GM12878 (cell line): ENCODE data around the gene ZNF525. TPM values are rescaled to one million over a fixed set of nuclear protein-coding genes. Genes with fewer than 3 reads are reported as not detected.

Source experiments
- CHD2 ChIP-seq: IDR thresholded peaks from 2 replicates; pipeline ENCODE4 v1.6.1; 2011; ENCODE audit warnings: low read depth, low read length, improper control_type of control experiment, borderline replicate concordance
- MYB ChIP-seq: fragments of 150-350 bp; IDR thresholded peaks from 2 replicates; pipeline ENCODE4 v1.6.1; 2014; ENCODE audit warnings: mild to moderate bottlenecking, low read depth, low read length, borderline replicate concordance
- SMC3 ChIP-seq: IDR thresholded peaks from 2 replicates; pipeline ENCODE4 v1.6.1; 2011; ENCODE audit warnings: low read length, improper control_type of control experiment, borderline replicate concordance
- SPI1 ChIP-seq: IDR thresholded peaks from 2 replicates; pipeline ENCODE4 v1.6.1; 2011; ENCODE audit warnings: low read depth, mild to moderate bottlenecking, low read length, moderate library complexity, borderline replicate concordance; ENCODE audit not compliant: insufficient read depth
- WRNIP1 ChIP-seq: IDR thresholded peaks from 2 replicates; pipeline ENCODE4 v1.6.1; 2011; ENCODE audit warnings: low read depth, low read length, improper control_type of control experiment, borderline replicate concordance
- ZNF217 ChIP-seq: fragments of 450-650 bp; IDR thresholded peaks from 2 replicates; pipeline ENCODE4 v1.6.1; 2017; ENCODE audit warnings: antibody characterized with exemption, mild to moderate bottlenecking
- ZNF274 ChIP-seq: IDR thresholded peaks from one replicate; pipeline ENCODE4 v1.8.0; 2011; ENCODE audit not compliant: insufficient read length, insufficient read depth
- polyA plus RNA-seq, 11 experiments: library from polyadenylated mRNA; depleted of rRNA in 4 of 11; unstranded in 6 of 11; stranded (reverse) in 5 of 11; fragments of >200 nt; fragmentation: Nextera tagmentation in 4 of 11; fragmentation: Illumina TruSeq in 1 of 11; extraction: Ambion mirVana in 4 of 11; extraction: Trizol in 1 of 11; gene quantifications; 1 replicate in 1 of 11; 2 replicates in 10 of 11; pipeline versions ENCODE4 v1.2.1 to v1.2.3, GENCODE V29; 2011 to 2016; ENCODE audit warnings: inconsistent platforms in 2 of 11, missing spikeins in 2 of 11, low read depth in 1 of 11
- small RNA-seq: library from RNA; depleted of rRNA; stranded (forward); fragments of <200 nt; gene quantifications from one replicate; pipeline ENCODE3, GENCODE V24; 2014
- total RNA-seq, 4 experiments: library from RNA; depleted of rRNA in 3 of 4; stranded (reverse); fragments of >200 nt in 3 of 4; fragmentation: Illumina TruSeq in 1 of 4; extraction: Trizol in 1 of 4; gene quantifications; 2 replicates each; pipeline versions ENCODE4 v1.2.1 to v1.2.3, GENCODE V29; 2013 to 2021
- TF ChIP-seq, protein P1 (sequence below): IDR thresholded peaks from 2 replicates; pipeline ENCODE4 v1.6.1; 2011; ENCODE audit warnings: low read depth, mild to moderate bottlenecking, low read length, moderate library complexity, borderline replicate concordance; ENCODE audit errors: extremely low read depth
- TF ChIP-seq, protein P2 (sequence below): fragments of 450-650 bp; formaldehyde crosslinking; IDR thresholded peaks from 2 replicates; pipeline ENCODE4 v1.5.0; 2022; ENCODE audit warnings: mild to moderate bottlenecking, missing genetic modification characterization

The ZNF525 gene
- total and polyA plus RNA-seq, 10 of the 15 experiments (the other 5 are each of a cell fraction or from before 2014, with no cell fraction given) = 3.0 to 25.8 (median 9.4) TPM

DNA sequence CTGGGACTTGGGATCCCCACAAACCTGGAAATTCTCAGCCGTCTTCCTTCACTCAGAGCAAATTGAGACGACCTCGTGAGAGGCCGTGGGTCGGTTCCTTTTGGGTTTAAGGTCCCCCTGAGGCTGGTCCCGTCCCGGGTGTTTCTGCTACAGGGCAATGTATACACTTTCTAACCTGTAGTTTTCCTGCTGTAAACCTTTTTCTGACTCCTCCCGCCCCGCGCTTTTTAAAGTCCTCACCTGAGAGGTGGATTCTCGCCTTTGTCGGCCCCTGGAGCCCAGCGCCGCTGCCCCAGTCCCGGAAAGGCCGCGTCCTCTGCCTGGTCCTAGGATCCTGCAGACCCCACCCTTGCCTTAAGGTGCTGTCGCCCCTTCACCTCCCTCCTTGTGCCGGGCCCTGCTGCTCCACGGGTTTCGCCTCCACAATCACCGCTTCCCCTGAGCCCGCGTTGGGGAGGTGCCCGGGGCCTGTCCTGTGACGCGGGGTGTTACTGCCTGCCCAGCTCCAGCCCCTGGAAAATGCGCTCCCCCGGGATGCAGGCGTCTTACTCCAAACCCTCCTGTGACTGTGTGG is 66.7 kb downstream of the ZNF525 start (continued):
- no peak for TF ChIP-seq SPI1
- no peak for TF ChIP-seq SMC3
- TF ChIP-seq, protein P1, sequence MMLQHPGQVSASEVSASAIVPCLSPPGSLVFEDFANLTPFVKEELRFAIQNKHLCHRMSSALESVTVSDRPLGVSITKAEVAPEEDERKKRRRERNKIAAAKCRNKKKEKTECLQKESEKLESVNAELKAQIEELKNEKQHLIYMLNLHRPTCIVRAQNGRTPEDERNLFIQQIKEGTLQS = no peak
- no peak for TF ChIP-seq CHD2
- no peak for TF ChIP-seq ZNF274
- no peak for TF ChIP-seq MYB
- no peak for TF ChIP-seq WRNIP1
- TF ChIP-seq ZNF217 = no peak
- TF ChIP-seq, protein P2, sequence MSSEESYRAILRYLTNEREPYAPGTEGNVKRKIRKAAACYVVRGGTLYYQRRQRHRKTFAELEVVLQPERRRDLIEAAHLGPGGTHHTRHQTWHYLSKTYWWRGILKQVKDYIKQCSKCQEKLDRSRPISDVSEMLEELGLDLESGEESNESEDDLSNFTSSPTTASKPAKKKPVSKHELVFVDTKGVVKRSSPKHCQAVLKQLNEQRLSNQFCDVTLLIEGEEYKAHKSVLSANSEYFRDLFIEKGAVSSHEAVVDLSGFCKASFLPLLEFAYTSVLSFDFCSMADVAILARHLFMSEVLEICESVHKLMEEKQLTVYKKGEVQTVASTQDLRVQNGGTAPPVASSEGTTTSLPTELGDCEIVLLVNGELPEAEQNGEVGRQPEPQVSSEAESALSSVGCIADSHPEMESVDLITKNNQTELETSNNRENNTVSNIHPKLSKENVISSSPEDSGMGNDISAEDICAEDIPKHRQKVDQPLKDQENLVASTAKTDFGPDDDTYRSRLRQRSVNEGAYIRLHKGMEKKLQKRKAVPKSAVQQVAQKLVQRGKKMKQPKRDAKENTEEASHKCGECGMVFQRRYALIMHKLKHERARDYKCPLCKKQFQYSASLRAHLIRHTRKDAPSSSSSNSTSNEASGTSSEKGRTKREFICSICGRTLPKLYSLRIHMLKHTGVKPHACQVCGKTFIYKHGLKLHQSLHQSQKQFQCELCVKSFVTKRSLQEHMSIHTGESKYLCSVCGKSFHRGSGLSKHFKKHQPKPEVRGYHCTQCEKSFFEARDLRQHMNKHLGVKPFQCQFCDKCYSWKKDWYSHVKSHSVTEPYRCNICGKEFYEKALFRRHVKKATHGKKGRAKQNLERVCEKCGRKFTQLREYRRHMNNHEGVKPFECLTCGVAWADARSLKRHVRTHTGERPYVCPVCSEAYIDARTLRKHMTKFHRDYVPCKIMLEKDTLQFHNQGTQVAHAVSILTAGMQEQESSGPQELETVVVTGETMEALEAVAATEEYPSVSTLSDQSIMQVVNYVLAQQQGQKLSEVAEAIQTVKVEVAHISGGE (CRISPR knock-in tag) = no peak

Small RNA genes lying within 50 kb of the gene (small RNA-seq; reads per million reads assigned to genes)
- not detected for gene RPL39P36

Other genes with a start within 250 kb of the ZNF525 start
Only the 7 nearest of the 11 such genes appear.
- gene ZNF677, start 110.8 kb upstream of the ZNF525 start, total RNA-seq (2014; rRNA removed) = 0.22 TPM in 1 of 2 replicates, not detected in the other
- not detected in 2 replicates for gene ZNF677, start 110.8 kb upstream of the ZNF525 start, total RNA-seq (2014; rRNA removed; fragmentation: Illumina TruSeq; extraction: Trizol)
- gene ZNF677, start 110.8 kb upstream of the ZNF525 start, total RNA-seq (2021) = not detected in 2 replicates
- not detected in 2 replicates for gene ZNF677, start 110.8 kb upstream of the ZNF525 start, polyA plus RNA-seq (2011; rRNA removed)
- gene ZNF677, start 110.8 kb upstream of the ZNF525 start, polyA plus RNA-seq (2014; fragmentation: Illumina TruSeq; extraction: Trizol) = 0.24 and 0.93 TPM in 2 replicates
- under 1 TPM in 1 of 2 experiments, not detected in 1; 0.07 TPM for gene ZNF677, start 110.8 kb upstream of the ZNF525 start, polyA plus RNA-seq (2014; fragmentation: Nextera tagmentation; extraction: Ambion mirVana)
- not detected in 2 replicates for gene ZNF677, start 110.8 kb upstream of the ZNF525 start, polyA plus RNA-seq (2014; rRNA removed)
- gene ZNF677, start 110.8 kb upstream of the ZNF525 start, polyA plus RNA-seq (2016; fragmentation: Nextera tagmentation; extraction: Ambion mirVana) = under 1 TPM; 0.09 to 0.68 TPM
- gene VN1R2, start 107.4 kb upstream of the ZNF525 start, total RNA-seq (2014; rRNA removed) = not detected in 2 replicates
- gene VN1R2, start 107.4 kb upstream of the ZNF525 start, total RNA-seq (2014; rRNA removed; fragmentation: Illumina TruSeq; extraction: Trizol) = not detected in 2 replicates
- not detected in 2 replicates for gene VN1R2, start 107.4 kb upstream of the ZNF525 start, total RNA-seq (2021)
- gene VN1R2, start 107.4 kb upstream of the ZNF525 start, polyA plus RNA-seq (2011; rRNA removed) = not detected in 2 replicates
- not detected in 2 replicates for gene VN1R2, start 107.4 kb upstream of the ZNF525 start, polyA plus RNA-seq (2014; fragmentation: Illumina TruSeq; extraction: Trizol)
- gene VN1R2, start 107.4 kb upstream of the ZNF525 start, polyA plus RNA-seq (2014; fragmentation: Nextera tagmentation; extraction: Ambion mirVana) = not detected
- gene VN1R2, start 107.4 kb upstream of the ZNF525 start, polyA plus RNA-seq (2014; rRNA removed) = not detected in 2 replicates
- gene VN1R2, start 107.4 kb upstream of the ZNF525 start, polyA plus RNA-seq (2016; fragmentation: Nextera tagmentation; extraction: Ambion mirVana) = not detected
- gene VN1R4, start 98.0 kb upstream of the ZNF525 start, total RNA-seq (2014; rRNA removed) = not detected in 2 replicates
- gene VN1R4, start 98.0 kb upstream of the ZNF525 start, total RNA-seq (2014; rRNA removed; fragmentation: Illumina TruSeq; extraction: Trizol) = not detected in 2 replicates
- gene VN1R4, start 98.0 kb upstream of the ZNF525 start, total RNA-seq (2021) = not detected in 2 replicates
- gene VN1R4, start 98.0 kb upstream of the ZNF525 start, polyA plus RNA-seq (2011; rRNA removed) = not detected in 2 replicates
- gene VN1R4, start 98.0 kb upstream of the ZNF525 start, polyA plus RNA-seq (2014; fragmentation: Illumina TruSeq; extraction: Trizol) = not detected in 2 replicates
- gene VN1R4, start 98.0 kb upstream of the ZNF525 start, polyA plus RNA-seq (2014; fragmentation: Nextera tagmentation; extraction: Ambion mirVana) = not detected
- gene VN1R4, start 98.0 kb upstream of the ZNF525 start, polyA plus RNA-seq (2014; rRNA removed) = not detected in 2 replicates
- gene VN1R4, start 98.0 kb upstream of the ZNF525 start, polyA plus RNA-seq (2016; fragmentation: Nextera tagmentation; extraction: Ambion mirVana) = not detected
- gene ZNF845, start 32.0 kb upstream of the ZNF525 start, total RNA-seq (2014; rRNA removed) = 4.1 and 5.2 TPM in 2 replicates
- 7.6 and 8.2 TPM in 2 replicates for gene ZNF845, start 32.0 kb upstream of the ZNF525 start, total RNA-seq (2014; rRNA removed; fragmentation: Illumina TruSeq; extraction: Trizol)
- gene ZNF845, start 32.0 kb upstream of the ZNF525 start, total RNA-seq (2021) = 3.6 and 4.2 TPM in 2 replicates
- gene ZNF845, start 32.0 kb upstream of the ZNF525 start, polyA plus RNA-seq (2011; rRNA removed) = 6.0 and 10.7 TPM in 2 replicates
- gene ZNF845, start 32.0 kb upstream of the ZNF525 start, polyA plus RNA-seq (2014; fragmentation: Illumina TruSeq; extraction: Trizol) = 4.2 and 4.3 TPM in 2 replicates
- under 1 TPM; 0.58 to 0.66 TPM for gene ZNF845, start 32.0 kb upstream of the ZNF525 start, polyA plus RNA-seq (2014; fragmentation: Nextera tagmentation; extraction: Ambion mirVana)
- 1.6 and 2.3 TPM in 2 replicates for gene ZNF845, start 32.0 kb upstream of the ZNF525 start, polyA plus RNA-seq (2014; rRNA removed)
- gene ZNF845, start 32.0 kb upstream of the ZNF525 start, polyA plus RNA-seq (2016; fragmentation: Nextera tagmentation; extraction: Ambion mirVana) = 1 to 10 TPM; 3.7 to 4.1 TPM
- 8.0 and 8.7 TPM in 2 replicates for gene ZNF765, start 29.4 kb downstream of the ZNF525 start, total RNA-seq (2014; rRNA removed)
- 12.6 and 13.4 TPM in 2 replicates for gene ZNF765, start 29.4 kb downstream of the ZNF525 start, total RNA-seq (2014; rRNA removed; fragmentation: Illumina TruSeq; extraction: Trizol)
- gene ZNF765, start 29.4 kb downstream of the ZNF525 start, total RNA-seq (2021) = 6.3 and 7.9 TPM in 2 replicates
- gene ZNF765, start 29.4 kb downstream of the ZNF525 start, polyA plus RNA-seq (2011; rRNA removed) = 12.7 and 17.1 TPM in 2 replicates
- 5.7 and 7.4 TPM in 2 replicates for gene ZNF765, start 29.4 kb downstream of the ZNF525 start, polyA plus RNA-seq (2014; fragmentation: Illumina TruSeq; extraction: Trizol)
- 1 to 10 TPM; 2.9 to 4.2 TPM for gene ZNF765, start 29.4 kb downstream of the ZNF525 start, polyA plus RNA-seq (2014; fragmentation: Nextera tagmentation; extraction: Ambion mirVana)
- 3.9 and 4.5 TPM in 2 replicates for gene ZNF765, start 29.4 kb downstream of the ZNF525 start, polyA plus RNA-seq (2014; rRNA removed)
- 1 to 10 TPM; 7.6 to 9.4 TPM for gene ZNF765, start 29.4 kb downstream of the ZNF525 start, polyA plus RNA-seq (2016; fragmentation: Nextera tagmentation; extraction: Ambion mirVana)
- 8.5 and 10.2 TPM in 2 replicates for gene ZNF761, start 66.3 kb downstream of the ZNF525 start, total RNA-seq (2014; rRNA removed)
- 15.1 and 15.2 TPM in 2 replicates for gene ZNF761, start 66.3 kb downstream of the ZNF525 start, total RNA-seq (2014; rRNA removed; fragmentation: Illumina TruSeq; extraction: Trizol)
- gene ZNF761, start 66.3 kb downstream of the ZNF525 start, total RNA-seq (2021) = 7.9 and 8.8 TPM in 2 replicates
- gene ZNF761, start 66.3 kb downstream of the ZNF525 start, polyA plus RNA-seq (2011; rRNA removed) = 22.7 and 33.7 TPM in 2 replicates
- gene ZNF761, start 66.3 kb downstream of the ZNF525 start, polyA plus RNA-seq (2014; fragmentation: Illumina TruSeq; extraction: Trizol) = 13.0 and 14.9 TPM in 2 replicates
- 10 to 100 TPM in 1 of 2 experiments, 1 to 10 TPM in 1; 8.7 to 17.9 TPM for gene ZNF761, start 66.3 kb downstream of the ZNF525 start, polyA plus RNA-seq (2014; fragmentation: Nextera tagmentation; extraction: Ambion mirVana)
- 7.3 and 8.2 TPM in 2 replicates for gene ZNF761, start 66.3 kb downstream of the ZNF525 start, polyA plus RNA-seq (2014; rRNA removed)
- gene ZNF761, start 66.3 kb downstream of the ZNF525 start, polyA plus RNA-seq (2016; fragmentation: Nextera tagmentation; extraction: Ambion mirVana) = 10 to 100 TPM in 1 of 2 experiments, 1 to 10 TPM in 1; 9.9 to 11.3 TPM
- gene ZNF813, start 102.0 kb downstream of the ZNF525 start, total RNA-seq (2014; rRNA removed) = 2.1 and 3.0 TPM in 2 replicates
- gene ZNF813, start 102.0 kb downstream of the ZNF525 start, total RNA-seq (2014; rRNA removed; fragmentation: Illumina TruSeq; extraction: Trizol) = 4.8 and 5.1 TPM in 2 replicates
- 2.9 and 3.4 TPM in 2 replicates for gene ZNF813, start 102.0 kb downstream of the ZNF525 start, total RNA-seq (2021)
- 4.3 and 7.6 TPM in 2 replicates for gene ZNF813, start 102.0 kb downstream of the ZNF525 start, polyA plus RNA-seq (2011; rRNA removed)
- 2.7 and 3.4 TPM in 2 replicates for gene ZNF813, start 102.0 kb downstream of the ZNF525 start, polyA plus RNA-seq (2014; fragmentation: Illumina TruSeq; extraction: Trizol)
- gene ZNF813, start 102.0 kb downstream of the ZNF525 start, polyA plus RNA-seq (2014; fragmentation: Nextera tagmentation; extraction: Ambion mirVana) = under 1 TPM; 0.27 to 0.84 TPM
- gene ZNF813, start 102.0 kb downstream of the ZNF525 start, polyA plus RNA-seq (2014; rRNA removed) = 1.2 and 1.3 TPM in 2 replicates
- gene ZNF813, start 102.0 kb downstream of the ZNF525 start, polyA plus RNA-seq (2016; fragmentation: Nextera tagmentation; extraction: Ambion mirVana) = 1 to 10 TPM; 2.4 to 2.9 TPM